Upper lobe of left lung (tissue), 6 donors: Measurements from ENCODE around the gene MCM7. TPM values are rescaled to one million over a fixed set of nuclear protein-coding genes. Genes with fewer than 3 reads are reported as not detected.

Experiments
- ATAC-seq, 2 donors: fragments of 200-7000 bp; cut with Tn5 transposase; one replicate each; pipeline ENCODE4 v1.9.1; 2022; ENCODE audit warnings: mild to moderate bottlenecking in 2 of 2, moderate library complexity in 2 of 2; ENCODE audit not compliant: low FRiP score in 2 of 2
- DNase-seq, 2 donors: peaks; one replicate each; pipeline ENCODE4 v3.0.0-alpha.2; 2019 to 2020
- H3K27ac ChIP-seq, 4 donors: fragments of 200-600 bp; sonication (generic); one replicate each; pipeline ENCODE4 v1.5.1; 2016 to 2019
- H3K27me3 ChIP-seq, 4 donors: fragments of 200-600 bp; sonication (generic); one replicate each; pipeline ENCODE4 v1.5.1; 2017 to 2019
- H3K36me3 ChIP-seq, 4 donors: fragments of 200-600 bp; sonication (generic); one replicate each; pipeline ENCODE4 v1.5.1; 2016 to 2019
- H3K4me1 ChIP-seq, 4 donors: fragments of 200-600 bp; sonication (generic); one replicate each; pipeline ENCODE4 v1.5.1; 2018 to 2019
- H3K4me3 ChIP-seq, 4 donors: fragments of 200-600 bp; sonication (generic); one replicate each; pipeline ENCODE4 v1.5.1; 2017 to 2019; ENCODE audit warnings: mild to moderate bottlenecking in 2 of 4, moderate library complexity in 1 of 4
- H3K9me3 ChIP-seq, 4 donors: fragments of 200-600 bp; sonication (generic); one replicate each; pipeline ENCODE4 v1.5.1; 2018 to 2019
- EP300 ChIP-seq, 4 donors: sonication (generic); formaldehyde crosslinking; IDR thresholded peaks; one replicate each; pipeline ENCODE4 v1.5.1; 2017; ENCODE audit warnings: antibody characterized with exemption in 4 of 4, control low read depth in 2 of 4
- POLR2A ChIP-seq, 4 donors: fragments of 450-650 bp; IDR thresholded peaks; one replicate each; pipeline ENCODE4 v1.5.1; 2016 to 2017; ENCODE audit warnings: antibody characterized with exemption in 4 of 4, mild to moderate bottlenecking in 2 of 4
- POLR2AphosphoS5 ChIP-seq, 2 donors: sonication (generic); formaldehyde crosslinking; IDR thresholded peaks; one replicate each; pipeline ENCODE4 v1.5.1; 2017; ENCODE audit warnings: antibody characterized with exemption in 2 of 2
- WGBS, 2 donors: methylation state at CpG; one replicate each; pipeline ENCODE4 v1.1.5; 2017 to 2018; 5-methylcytosine and 5-hydroxymethylcytosine counted together
- total RNA-seq, 6 donors: library from RNA; depleted of rRNA in 4 of 6; stranded (reverse); fragments of >200 nt in 4 of 6; gene quantifications; one replicate each; pipeline versions ENCODE4 v1.1.0 to v1.2.1, GENCODE V29; 2016 to 2021
- TF ChIP-seq, protein P1 (sequence below), 6 experiments: fragments of 450-650 bp in 4 of 6; fragments of 200-600 bp in 2 of 6; sonication (generic) in 2 of 6; IDR thresholded peaks; one replicate each; pipeline ENCODE4 v1.5.1; 2016 to 2019; ENCODE audit warnings: antibody characterized with exemption in 6 of 6
- donor health status: DM: no; HTN: no; CAD: no; lungs with moderate emphysema.
- donor health status: DM: no; HTN: yes; CAD: no; lungs with severe emphysema.

Gene MCM7
- total RNA-seq, 6 donors from 2014 or later: 29.3 to 78.6 (median 44.1) TPM

DNA sequence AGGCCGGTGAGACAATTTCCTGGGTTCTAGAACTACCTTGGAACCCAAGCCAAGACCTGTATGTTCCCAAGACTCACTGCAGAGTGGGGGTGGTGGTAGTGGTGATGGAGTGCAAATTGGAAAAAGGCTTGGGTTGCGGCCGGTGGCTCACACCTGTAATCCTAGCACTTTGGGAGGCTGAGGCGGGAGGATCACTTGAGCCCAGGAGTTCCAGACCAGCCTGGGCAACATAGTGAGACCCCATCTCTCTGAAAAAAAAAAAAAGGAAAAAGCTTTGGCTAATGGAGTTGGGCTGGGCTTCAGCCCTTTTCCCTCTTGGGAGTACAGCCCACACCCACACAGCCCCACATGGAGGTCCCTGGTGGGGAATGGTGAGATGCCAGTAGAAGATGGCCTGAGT lies 4.3 kb upstream of the MCM7 start:
- 96 to 100% methylated on average over 4 of the region's 4 CpGs for WGBS, 2 donors
- Histone ChIP-seq H3K9me3 (no peaks in the 10 kb centered on the region), H3K27ac (no peak overlapping the region), H3K27me3 (no peaks in the 10 kb centered on the region), H3K4me1 (peaks cover 7 to 15% (median 9%) of the 10 kb centered on the region in 4 donors), H3K4me3 (no peak overlapping the region), H3K36me3 (peaks cover 5 to 74% (median 56%) of the 10 kb centered on the region in 4 donors)
- TF ChIP-seq POLR2A (IDR thresholded peaks at IDR 0.05): no peak
- TF ChIP-seq, protein P1, sequence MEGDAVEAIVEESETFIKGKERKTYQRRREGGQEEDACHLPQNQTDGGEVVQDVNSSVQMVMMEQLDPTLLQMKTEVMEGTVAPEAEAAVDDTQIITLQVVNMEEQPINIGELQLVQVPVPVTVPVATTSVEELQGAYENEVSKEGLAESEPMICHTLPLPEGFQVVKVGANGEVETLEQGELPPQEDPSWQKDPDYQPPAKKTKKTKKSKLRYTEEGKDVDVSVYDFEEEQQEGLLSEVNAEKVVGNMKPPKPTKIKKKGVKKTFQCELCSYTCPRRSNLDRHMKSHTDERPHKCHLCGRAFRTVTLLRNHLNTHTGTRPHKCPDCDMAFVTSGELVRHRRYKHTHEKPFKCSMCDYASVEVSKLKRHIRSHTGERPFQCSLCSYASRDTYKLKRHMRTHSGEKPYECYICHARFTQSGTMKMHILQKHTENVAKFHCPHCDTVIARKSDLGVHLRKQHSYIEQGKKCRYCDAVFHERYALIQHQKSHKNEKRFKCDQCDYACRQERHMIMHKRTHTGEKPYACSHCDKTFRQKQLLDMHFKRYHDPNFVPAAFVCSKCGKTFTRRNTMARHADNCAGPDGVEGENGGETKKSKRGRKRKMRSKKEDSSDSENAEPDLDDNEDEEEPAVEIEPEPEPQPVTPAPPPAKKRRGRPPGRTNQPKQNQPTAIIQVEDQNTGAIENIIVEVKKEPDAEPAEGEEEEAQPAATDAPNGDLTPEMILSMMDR (IDR thresholded peaks at IDR 0.05): no peak
- no peak for TF ChIP-seq POLR2AphosphoS5 (IDR thresholded peaks at IDR 0.05)
- no peak for TF ChIP-seq EP300 (IDR thresholded peaks at IDR 0.05)
- ATAC-seq: no peak
- no peak for DNase-seq

DNA sequence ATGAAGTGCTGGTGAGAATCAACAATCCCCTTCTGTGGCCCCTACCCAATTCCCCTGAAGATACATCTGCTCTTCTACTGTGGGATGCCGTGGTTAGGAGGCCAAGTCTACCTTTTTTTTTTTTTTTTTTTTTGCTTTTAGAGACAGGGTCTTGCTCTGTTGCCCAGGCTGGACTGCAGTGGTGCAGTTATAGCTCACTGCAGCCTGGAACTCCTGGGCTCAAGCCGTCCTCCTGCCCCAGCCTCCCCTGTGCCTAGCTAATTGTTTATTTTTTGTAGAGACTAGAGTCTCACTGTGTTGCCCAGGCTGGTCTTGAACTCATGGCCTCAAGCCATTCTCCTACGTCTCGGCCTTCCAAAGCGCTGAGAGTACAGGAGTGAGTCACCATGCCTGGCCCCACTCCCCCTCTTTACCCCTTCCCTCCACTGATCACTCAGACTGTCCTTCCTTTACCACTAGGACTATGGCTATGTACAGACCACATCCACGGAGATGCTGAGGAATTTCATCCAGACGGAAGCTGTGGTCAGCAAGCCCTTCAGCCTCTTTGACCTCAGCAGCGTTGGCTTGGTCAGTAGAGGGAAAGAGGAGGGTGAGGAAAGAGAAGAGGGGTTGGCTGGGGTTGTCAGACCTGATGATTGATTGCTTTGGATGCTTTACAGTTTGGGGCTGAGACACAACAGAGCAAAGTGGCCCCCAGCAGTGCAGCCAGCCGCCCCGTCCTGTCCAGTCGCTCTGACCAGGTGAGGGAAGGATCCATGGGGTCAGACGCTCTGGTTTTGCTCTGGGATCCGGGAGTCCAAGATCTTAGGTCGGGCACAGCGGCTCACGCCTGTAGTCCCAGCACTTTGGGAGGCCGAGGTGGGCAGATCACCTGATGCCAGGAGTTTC lies 2.0 kb upstream of the MCM7 start:
- H3K9me3 ChIP-seq: no peaks in the 10 kb centered on the region
- no peaks in the 10 kb centered on the region for H3K27me3 ChIP-seq
- H3K4me3 ChIP-seq: no peak overlapping the region
- TF ChIP-seq POLR2AphosphoS5 (IDR thresholded peaks at IDR 0.05) (no peak), POLR2A (IDR thresholded peaks at IDR 0.05) (no peak)
- peaks cover 19 to 30% (median 21%) of the 10 kb centered on the region in 4 donors for H3K4me1 ChIP-seq
- WGBS, 2 donors: 91 to 92% methylated on average over 15 to 17 of the region's 17 CpGs
- ATAC-seq (no peak), DNase-seq (no peak)
- H3K36me3 ChIP-seq: peaks cover 7 to 66% (median 53%) of the 10 kb centered on the region in 4 donors
- H3K27ac ChIP-seq: peak overlapping the region in 1 of 4 donors; percentile 93

DNA sequence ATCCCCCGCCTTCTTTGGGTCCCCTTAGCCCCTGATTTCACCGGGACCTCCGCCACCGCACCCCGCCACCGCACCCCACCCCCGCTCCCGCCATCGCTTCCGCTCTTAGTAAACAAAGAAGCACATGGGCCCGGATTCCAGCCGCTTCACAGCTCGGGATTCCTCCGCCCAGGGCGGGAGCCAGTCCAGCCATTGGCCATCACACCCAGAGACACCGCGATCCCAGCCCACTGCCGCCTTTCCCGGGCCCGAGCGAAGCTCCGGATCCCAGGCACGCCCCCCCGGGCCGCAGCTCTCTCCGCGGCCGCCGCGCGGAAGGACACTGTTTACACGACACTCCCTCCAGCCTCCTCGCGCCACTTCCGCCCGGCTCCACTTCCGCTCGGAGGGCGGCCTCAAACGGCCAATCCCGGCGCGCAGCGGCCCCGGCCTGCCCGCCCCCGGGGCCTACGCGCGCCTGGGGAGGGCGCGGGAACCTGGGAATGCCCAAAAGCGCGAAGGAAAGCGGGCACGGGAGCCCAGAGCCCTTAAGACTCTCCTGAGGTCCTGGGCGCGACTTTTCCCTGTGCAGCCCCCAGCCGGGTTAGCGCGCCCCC lies 679 bp downstream of the MCM7 start:
- Histone ChIP-seq H3K4me1 (peaks cover 19 to 30% (median 21%) of the 10 kb centered on the region in 4 donors), H3K27ac (peak overlapping the region; percentile 93 to 99 (median 95)), H3K36me3 (peaks cover 29 to 66% (median 54%) of the 10 kb centered on the region in 4 donors), H3K9me3 (no peaks in the 10 kb centered on the region), H3K4me3 (peak overlapping the region; percentile 75 to 100 (median 86)), H3K27me3 (no peaks in the 10 kb centered on the region)
- 0 to 1% methylated on average over 21 to 49 of the region's 61 CpGs for WGBS, 2 donors
- ATAC-seq (peak; percentile 95 to 96), DNase-seq (peak; percentile 92 to 97)
- TF ChIP-seq EP300 (IDR thresholded peaks at IDR 0.05) (peak in 1 of 4 donors; percentile 55), POLR2AphosphoS5 (IDR thresholded peaks at IDR 0.05) (peak; percentile 88), POLR2A (IDR thresholded peaks at IDR 0.05) (peak in 2 of 4 donors; percentile 57 to 61)
- TF ChIP-seq, protein P1 (IDR thresholded peaks at IDR 0.05): peak in 3 of 6 experiments; percentile 25 to 33 (median 27)

DNA sequence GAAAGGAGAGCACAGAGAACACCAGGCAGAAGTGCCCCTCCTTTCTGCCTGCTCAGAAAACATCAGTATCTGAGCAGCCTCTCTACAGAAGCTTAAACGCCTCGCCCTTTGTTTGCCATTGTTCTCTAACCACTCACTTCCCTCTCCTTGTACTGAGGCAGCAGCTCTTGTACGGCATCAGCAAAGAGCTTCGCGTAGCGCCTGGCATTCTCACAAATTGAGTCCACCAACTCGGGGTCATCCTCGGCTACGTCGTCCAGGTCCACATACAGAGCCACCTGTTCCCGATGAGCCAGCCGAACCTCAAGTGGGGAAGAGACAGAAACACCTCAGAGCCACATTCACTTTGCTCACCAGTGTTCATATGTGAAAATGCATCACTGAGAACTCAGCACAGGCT lies 1.7 kb downstream of the MCM7 start:
- peaks cover 35 to 66% (median 55%) of the 10 kb centered on the region in 4 donors for H3K36me3 ChIP-seq
- peak overlapping the region in 3 of 4 donors; percentile 75 to 96 (median 77) for H3K4me3 ChIP-seq
- H3K27ac ChIP-seq: peak overlapping the region; percentile 93 to 99 (median 95)
- H3K9me3 ChIP-seq: no peaks in the 10 kb centered on the region
- H3K4me1 ChIP-seq: peaks cover 19 to 30% (median 21%) of the 10 kb centered on the region in 4 donors
- DNase-seq: no peak
- 54 to 62% methylated on average over 12 of the region's 12 CpGs for WGBS, 2 donors
- no peak for TF ChIP-seq POLR2A (IDR thresholded peaks at IDR 0.05)
- TF ChIP-seq, protein P1 (IDR thresholded peaks at IDR 0.05): no peak
- no peak for TF ChIP-seq EP300 (IDR thresholded peaks at IDR 0.05)
- TF ChIP-seq POLR2AphosphoS5 (IDR thresholded peaks at IDR 0.05): no peak
- no peak for ATAC-seq
- H3K27me3 ChIP-seq: no peaks in the 10 kb centered on the region

DNA sequence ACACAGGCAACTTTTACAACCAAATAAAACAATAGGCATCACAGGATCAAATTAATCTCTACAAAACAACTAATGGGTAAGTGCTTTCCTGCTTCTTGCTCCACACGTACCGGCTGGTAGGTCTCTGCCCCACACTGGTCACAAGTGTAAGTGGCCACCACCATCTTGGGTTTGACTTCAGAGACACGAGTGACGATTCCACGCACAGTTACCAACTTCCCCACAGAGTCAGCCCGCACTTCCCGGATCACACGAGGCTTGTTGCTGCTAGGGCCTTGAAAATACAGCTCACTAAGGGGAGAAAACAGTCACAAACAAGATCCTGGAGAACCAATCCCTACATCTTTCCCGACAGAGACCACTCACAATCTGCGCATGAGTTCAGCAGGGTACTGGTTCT lies 2.3 kb downstream of the MCM7 start:
- no peak for ATAC-seq
- Histone ChIP-seq H3K27ac (peak overlapping the region in 1 of 4 donors; percentile 93), H3K36me3 (peaks cover 36 to 66% (median 57%) of the 10 kb centered on the region in 4 donors), H3K4me1 (peaks cover 19 to 30% (median 21%) of the 10 kb centered on the region in 4 donors), H3K9me3 (no peaks in the 10 kb centered on the region), H3K4me3 (no peak overlapping the region), H3K27me3 (no peaks in the 10 kb centered on the region)
- DNase-seq: no peak
- WGBS, 2 donors: 88% methylated on average over 10 of the region's 10 CpGs
- TF ChIP-seq EP300 (IDR thresholded peaks at IDR 0.05) (no peak), POLR2AphosphoS5 (IDR thresholded peaks at IDR 0.05) (no peak), POLR2A (IDR thresholded peaks at IDR 0.05) (no peak)
- TF ChIP-seq, protein P1 (IDR thresholded peaks at IDR 0.05): no peak
